Kidney epithelial cell (primary cell): ENCODE results near the gene RANBP1. TPM values are rescaled to one million over a fixed set of nuclear protein-coding genes. Genes with fewer than 3 reads are reported as not detected.

Experiments used
- DNase-seq: peaks from one replicate; pipeline ENCODE4 v3.0.0-alpha.2; 2010; ENCODE audit warnings: low read depth
- H3K27me3 ChIP-seq: 2 replicates; pipeline ENCODE4 v1.6.0; 2011; ENCODE audit warnings: low read length; ENCODE audit not compliant: control insufficient read depth, insufficient read depth
- H3K36me3 ChIP-seq: 2 replicates; pipeline ENCODE4 v1.5.1; 2011; ENCODE audit warnings: low read length; ENCODE audit not compliant: control insufficient read depth, insufficient read depth
- H3K4me3 ChIP-seq: 2 replicates; pipeline ENCODE4 v1.5.1; 2011; ENCODE audit warnings: low read depth, mild to moderate bottlenecking, control low read depth, low read length
- total RNA-seq: library from RNA; depleted of rRNA; stranded (reverse); fragments of >200 nt; gene quantifications from 2 replicates; pipeline ENCODE4 v1.2.3, GENCODE V29; 2015
- TF ChIP-seq, protein P1 (sequence below): IDR thresholded peaks from 2 replicates; pipeline ENCODE4 v1.5.1; 2011; ENCODE audit warnings: mild to moderate bottlenecking, moderate library complexity, low read length, control low read depth, inconsistent platforms; ENCODE audit not compliant: insufficient read depth, poor library complexity, severe bottlenecking

RANBP1 gene
- total RNA-seq, 1 donor from 2014 or later = 360 TPM

DNA sequence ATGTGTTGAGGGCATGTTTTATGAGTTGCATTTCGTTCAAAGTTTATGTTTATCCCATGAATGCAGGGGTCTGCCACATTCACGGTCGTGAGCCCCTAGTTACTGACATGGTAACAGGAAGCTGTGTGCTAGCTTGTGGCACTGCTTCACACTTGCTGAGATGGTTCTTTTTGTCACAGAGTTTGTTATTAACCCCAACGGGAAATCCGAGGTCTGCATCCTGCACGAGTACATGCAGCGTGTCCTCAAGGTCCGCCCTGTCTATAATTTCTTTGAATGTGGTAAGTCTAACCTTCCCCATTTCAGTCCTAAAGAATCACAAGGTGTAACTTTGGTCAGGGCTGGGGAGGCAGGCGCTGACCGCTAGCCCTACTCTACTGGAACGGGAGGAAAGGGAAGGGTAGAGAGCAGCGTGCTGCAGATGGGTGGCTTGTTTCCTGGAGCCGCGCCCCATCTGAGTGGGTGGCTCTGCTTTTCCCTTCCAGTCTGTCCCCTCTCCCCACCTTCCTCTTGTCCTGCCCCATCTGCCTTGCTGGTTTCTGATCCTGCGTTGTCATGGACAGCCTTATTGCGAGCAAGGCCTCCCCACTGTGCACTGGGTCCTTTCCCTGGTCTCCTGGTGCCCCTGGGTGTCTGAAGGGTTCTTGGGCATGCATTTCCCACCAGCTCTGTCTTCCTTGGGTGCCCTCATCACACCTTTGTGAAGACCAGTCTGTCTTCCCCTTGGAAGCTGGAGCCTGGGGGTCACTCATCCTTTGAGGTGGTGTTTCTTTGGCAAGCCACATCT lies 24.0 kb upstream of the RANBP1 start:
- Histone ChIP-seq H3K27me3 (no peaks in the 10 kb centered on the region), H3K4me3 (no peak overlapping the region), H3K36me3 (peaks cover 4% of the 10 kb centered on the region)
- DNase-seq = no peak
- TF ChIP-seq, protein P1, sequence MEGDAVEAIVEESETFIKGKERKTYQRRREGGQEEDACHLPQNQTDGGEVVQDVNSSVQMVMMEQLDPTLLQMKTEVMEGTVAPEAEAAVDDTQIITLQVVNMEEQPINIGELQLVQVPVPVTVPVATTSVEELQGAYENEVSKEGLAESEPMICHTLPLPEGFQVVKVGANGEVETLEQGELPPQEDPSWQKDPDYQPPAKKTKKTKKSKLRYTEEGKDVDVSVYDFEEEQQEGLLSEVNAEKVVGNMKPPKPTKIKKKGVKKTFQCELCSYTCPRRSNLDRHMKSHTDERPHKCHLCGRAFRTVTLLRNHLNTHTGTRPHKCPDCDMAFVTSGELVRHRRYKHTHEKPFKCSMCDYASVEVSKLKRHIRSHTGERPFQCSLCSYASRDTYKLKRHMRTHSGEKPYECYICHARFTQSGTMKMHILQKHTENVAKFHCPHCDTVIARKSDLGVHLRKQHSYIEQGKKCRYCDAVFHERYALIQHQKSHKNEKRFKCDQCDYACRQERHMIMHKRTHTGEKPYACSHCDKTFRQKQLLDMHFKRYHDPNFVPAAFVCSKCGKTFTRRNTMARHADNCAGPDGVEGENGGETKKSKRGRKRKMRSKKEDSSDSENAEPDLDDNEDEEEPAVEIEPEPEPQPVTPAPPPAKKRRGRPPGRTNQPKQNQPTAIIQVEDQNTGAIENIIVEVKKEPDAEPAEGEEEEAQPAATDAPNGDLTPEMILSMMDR = no peak

DNA sequence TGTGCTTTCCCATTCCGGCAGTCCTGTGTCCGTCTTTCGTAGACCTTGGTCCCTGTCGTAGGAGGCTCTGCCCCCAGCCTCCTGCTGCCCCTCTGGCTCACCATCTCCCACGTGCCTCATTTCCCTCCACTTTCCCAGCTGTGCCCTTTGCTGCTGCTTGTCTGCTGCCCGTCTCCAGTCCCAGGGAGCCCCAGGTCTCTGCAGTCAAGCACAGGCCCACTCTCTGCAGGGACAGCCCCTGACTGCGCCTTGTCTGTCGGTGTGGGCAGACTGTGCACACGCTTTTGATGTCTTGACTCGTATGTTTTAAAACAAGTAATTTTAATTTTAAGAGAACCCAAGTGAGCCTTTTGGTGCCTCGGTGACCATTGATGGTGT lies 23.4 kb upstream of the RANBP1 start:
- Histone ChIP-seq H3K36me3 (peaks cover 4% of the 10 kb centered on the region), H3K4me3 (no peak overlapping the region), H3K27me3 (no peaks in the 10 kb centered on the region)
- no peak for DNase-seq
- TF ChIP-seq, protein P1 = no peak

DNA sequence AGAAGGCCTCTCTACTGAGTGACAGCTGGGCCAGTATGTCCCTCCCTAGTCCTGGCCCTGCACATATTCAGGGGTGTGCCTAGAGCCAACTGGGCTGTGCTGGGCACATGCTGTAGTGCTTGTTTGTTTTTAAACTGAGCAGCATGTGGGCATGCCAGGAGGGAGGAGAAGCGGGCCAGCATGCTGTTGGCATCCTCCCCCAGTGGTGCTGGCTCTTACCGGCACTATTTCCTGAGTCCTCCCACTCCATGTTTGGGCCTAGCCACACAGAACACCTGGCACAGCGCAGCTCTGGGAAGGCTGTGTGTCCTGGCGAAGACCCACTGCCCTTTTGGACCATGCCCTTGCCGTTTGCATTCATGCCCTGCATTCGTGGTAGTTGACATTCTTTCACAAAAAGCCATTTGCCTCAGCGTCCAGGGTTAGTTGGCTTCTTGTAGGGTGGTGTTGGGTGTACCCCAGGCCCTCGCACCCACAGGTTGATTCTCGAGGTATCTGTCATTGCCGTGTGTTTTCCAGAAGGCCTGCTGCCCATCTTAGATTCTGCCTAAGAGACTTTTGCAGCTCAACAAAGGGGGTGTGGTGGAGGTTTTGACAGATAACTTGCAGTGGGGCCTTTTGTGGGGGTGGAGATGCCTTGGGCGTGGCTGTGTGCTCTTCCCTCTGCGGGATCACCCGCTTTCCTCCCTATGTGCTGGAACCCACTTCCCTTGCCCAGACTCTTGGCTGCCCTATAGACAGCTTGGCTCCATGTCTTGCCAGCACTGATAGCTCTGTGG lies 22.3 kb upstream of the RANBP1 start:
- Histone ChIP-seq H3K27me3 (no peaks in the 10 kb centered on the region), H3K4me3 (no peak overlapping the region), H3K36me3 (peaks cover 2% of the 10 kb centered on the region)
- TF ChIP-seq, protein P1 = no peak
- no peak for DNase-seq

DNA sequence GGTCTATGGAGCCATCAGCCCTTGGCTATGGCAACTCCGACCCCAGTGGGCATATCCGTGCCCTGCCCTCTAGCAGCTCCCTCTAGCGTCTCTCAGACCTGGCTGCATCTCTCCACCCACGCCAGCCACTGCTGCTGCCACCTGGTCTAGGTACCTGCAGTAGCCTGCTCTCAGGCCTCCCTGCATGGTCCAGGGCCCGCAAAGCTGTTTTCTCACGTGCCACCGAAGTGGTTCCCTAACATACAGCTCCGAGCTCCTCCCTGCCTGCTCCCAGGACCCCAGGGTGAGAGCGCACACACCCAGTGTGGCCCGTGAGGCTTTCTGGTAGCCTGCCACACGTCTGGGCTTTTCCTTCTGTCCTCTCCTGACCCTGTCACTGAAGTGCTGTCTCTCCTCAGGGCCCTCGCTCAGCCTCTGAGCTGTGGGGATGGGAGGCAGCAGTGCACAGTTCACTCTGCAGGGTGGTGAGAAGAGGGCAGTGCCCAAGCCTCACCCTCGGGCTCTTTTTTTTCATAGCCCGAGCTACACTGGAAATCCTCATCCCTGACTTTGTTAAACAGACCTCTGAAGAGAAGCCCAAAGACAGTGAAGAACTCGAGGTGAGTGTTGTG lies 21.6 kb upstream of the RANBP1 start:
- Histone ChIP-seq H3K36me3 (peaks cover 2% of the 10 kb centered on the region), H3K27me3 (no peaks in the 10 kb centered on the region), H3K4me3 (no peak overlapping the region)
- DNase-seq = no peak
- TF ChIP-seq, protein P1 = no peak

DNA sequence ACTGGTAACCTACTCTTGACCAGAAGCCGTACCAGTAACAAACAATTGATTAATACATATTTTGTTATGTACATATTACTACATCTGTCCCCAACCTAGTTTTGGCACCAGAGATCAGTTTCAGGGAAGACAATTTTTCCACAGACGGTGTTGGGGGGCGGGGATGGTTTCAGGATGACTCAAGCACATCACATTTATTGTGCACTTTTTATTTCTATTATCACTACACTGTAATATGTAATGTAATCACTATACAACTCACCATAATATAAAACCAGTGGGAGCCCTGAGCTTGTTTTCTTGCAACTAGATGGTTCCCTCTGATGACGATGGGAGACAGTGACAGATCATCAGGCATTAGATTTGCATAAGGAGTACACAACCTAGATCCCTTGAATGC lies 20.4 kb upstream of the RANBP1 start:
- TF ChIP-seq, protein P1 = no peak
- Histone ChIP-seq H3K4me3 (no peak overlapping the region), H3K27me3 (no peaks in the 10 kb centered on the region), H3K36me3 (peaks cover 3% of the 10 kb centered on the region)
- DNase-seq = no peak
